Ovary (tissue), 9 donors: Measurements from ENCODE around the gene DOCK2. TPM values are rescaled to one million over a fixed set of nuclear protein-coding genes. Genes with fewer than 3 reads are reported as not detected.
"Not testable (repeated sequence)": the region's sequence is repeated elsewhere in the genome, so short reads cannot be mapped to it uniquely, and the experiment has no call there.

Experiments
- DNase-seq, 5 donors: peaks; one replicate each; pipeline ENCODE4 v3.0.0-alpha.2; 2019 to 2020
- H3K27ac ChIP-seq, 2 donors: fragments of 200-600 bp; one replicate each; pipeline versions ENCODE4 v1.5.1 to v1.8.0; 2019 to 2022
- H3K27me3 ChIP-seq: fragments of 200-600 bp; one replicate; pipeline ENCODE4 v1.8.0; 2022
- H3K36me3 ChIP-seq: fragments of 200-600 bp; sonication (generic); one replicate; pipeline ENCODE4 v1.5.1; 2019
- H3K4me1 ChIP-seq: one replicate; pipeline ENCODE4 v1.8.1; 2013; ENCODE audit warnings: mild to moderate bottlenecking, moderate library complexity; ENCODE audit not compliant: insufficient read depth
- H3K4me3 ChIP-seq: fragments of 200-600 bp; sonication (generic); one replicate; pipeline ENCODE4 v1.5.1; 2017
- H3K9me3 ChIP-seq, 2 donors: fragments of 200-600 bp in 1 of 2; sonication (generic) in 1 of 2; one replicate each; pipeline versions ENCODE4 v1.5.1 to v1.8.1; 2013 to 2019; ENCODE audit warnings: mild to moderate bottlenecking in 1 of 2, moderate library complexity in 1 of 2
- CTCF ChIP-seq, 3 donors: fragments of 450-650 bp in 2 of 3; fragments of 200-600 bp in 1 of 3; IDR thresholded peaks; one replicate each; pipeline versions ENCODE4 v1.5.1 to v1.8.0; 2016 to 2022; ENCODE audit warnings: antibody characterized with exemption in 3 of 3, mild to moderate bottlenecking in 1 of 3
- EP300 ChIP-seq: sonication (generic); formaldehyde crosslinking; IDR thresholded peaks from one replicate; pipeline ENCODE4 v1.6.1; 2017; ENCODE audit warnings: antibody characterized with exemption
- POLR2A ChIP-seq: fragments of 450-650 bp; IDR thresholded peaks from one replicate; pipeline ENCODE4 v1.6.1; 2017; ENCODE audit warnings: antibody characterized with exemption, mild to moderate bottlenecking, moderate library complexity
- WGBS, 3 donors: extraction: QIAGEN DNeasy Blood & Tissue Kit in 1 of 3; methylation state at CpG; one replicate each; pipeline versions ENCODE4 v1.1.5 to v1.1.7; 2013 to 2017; 5-methylcytosine and 5-hydroxymethylcytosine counted together
- intact Hi-C, 4 donors: fragments of 100-400 bp; cut with DNase I; formaldehyde crosslinking; loops; one replicate each; pipeline versions ENCODE4 v1.11.0 to v1.15.1; 2022 to 2023
- polyA plus RNA-seq, 2 donors: library from polyadenylated mRNA; stranded (reverse); fragments of 200-250 nt in 1 of 2; fragments of 350-450 nt in 1 of 2; fragmentation: Illumina TruSeq in 1 of 2; extraction: RNeasy Lipid Tissue Mini Kit (QIAGEN cat#74804) in 1 of 2; gene quantifications; one replicate each; pipeline ENCODE4 v1.2.3, GENCODE V29; 2013 to 2014
- total RNA-seq, 7 donors: library from RNA; depleted of rRNA in 2 of 7; stranded (reverse); fragments of >200 nt in 2 of 7; fragmentation: NEBNext Ultra II Directional in 3 of 7; extraction: Animal tissue kit (Norgen Biotek cat#: 25700) in 3 of 7; gene quantifications; one replicate each; pipeline versions ENCODE4 v1.1.0 to v1.2.4, GENCODE V29; 2016 to 2023
- donor health status: DM: no; HTN: no; CAD: no; lungs with moderate emphysema.
- donor health status: DM: no; HTN: no; CAD: no.
- donor health status: Bipolar disorder and iron deficiency.
- donor health status: DM: yes; HTN: yes; CAD: no.
- donor health status: DM: no; HTN: no; CAD: no.
- donor health status: DM: yes; HTN: yes; CAD: no.

Gene DOCK2
- total and polyA plus RNA-seq, 9 donors = 1.3 to 10.2 (median 5.4) TPM

DNA sequence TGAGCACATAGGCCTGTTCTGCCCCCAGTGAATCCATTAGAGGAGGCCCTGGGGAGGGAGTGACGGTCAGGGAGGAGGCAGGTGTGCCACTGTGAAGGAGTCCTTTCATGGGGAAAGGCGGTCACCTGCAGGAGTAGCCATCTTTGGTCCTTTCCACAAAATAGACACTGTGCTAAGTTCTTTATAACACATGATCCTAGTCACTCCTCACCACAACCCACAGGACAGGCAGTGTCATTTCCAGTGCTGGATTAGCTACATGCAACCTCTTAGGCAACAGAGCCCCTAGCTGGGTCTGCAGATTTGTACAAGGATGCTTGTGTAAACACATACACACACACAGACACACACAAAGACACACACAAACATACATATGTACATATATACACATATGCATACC lies 18.3 kb downstream of the DOCK2 start:
- Histone ChIP-seq H3K4me3 (no peak overlapping the region), H3K9me3 (no peaks in the 10 kb centered on the region), H3K27ac (no peak overlapping the region), H3K4me1 (peaks cover 1% of the 10 kb centered on the region), H3K36me3 (no peaks in the 10 kb centered on the region), H3K27me3 (no peaks in the 10 kb centered on the region)
- 87 to 91% (median 91%) methylated on average over 2 of the region's 2 CpGs for whole genome bisulfite sequencing, 3 donors
- intact Hi-C loops = no loop called here
- no peak for DNase-seq
- TF ChIP-seq POLR2A (no peak), CTCF (IDR thresholded peaks at IDR 0.05) (no peak), EP300 (no peak)

DNA sequence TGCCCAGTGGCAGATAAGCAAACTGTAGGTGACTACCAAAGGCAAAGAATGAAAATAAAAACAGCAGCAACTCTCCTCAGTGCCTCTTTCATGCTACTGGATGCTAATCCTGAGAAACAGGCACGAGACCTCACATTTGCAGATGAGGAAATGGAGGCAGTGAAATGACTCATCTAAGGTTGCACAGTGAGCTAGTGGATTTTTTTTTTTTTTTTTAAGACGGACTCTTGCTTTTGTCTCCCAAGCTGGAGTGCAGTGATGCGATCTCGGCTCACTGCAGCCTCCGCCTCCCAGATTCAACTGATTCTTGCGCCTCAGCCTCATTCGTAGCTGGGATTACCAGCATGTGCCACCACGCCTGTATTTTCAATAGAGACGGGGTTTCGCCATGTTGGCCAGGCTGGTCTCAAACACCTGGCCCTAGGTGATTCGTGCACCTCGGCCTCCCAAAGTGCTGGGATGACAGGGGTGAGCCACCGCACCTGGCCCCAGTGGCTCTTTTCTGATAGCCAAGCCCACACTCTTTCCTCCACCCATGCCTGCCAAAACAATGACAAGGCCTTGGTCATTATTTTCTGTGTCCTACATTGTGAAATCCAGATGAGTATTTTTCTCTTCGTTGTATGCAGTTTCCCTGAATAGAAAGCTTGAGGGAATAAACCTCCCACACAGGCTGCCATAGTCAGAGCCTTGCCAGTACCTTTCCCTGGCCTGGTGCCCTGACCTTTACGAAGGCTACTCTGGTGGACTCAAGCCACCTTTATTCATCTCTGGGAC lies 19.2 kb downstream of the DOCK2 start:
- no peaks in the 10 kb centered on the region for H3K36me3 ChIP-seq
- no peak overlapping the region for H3K4me3 ChIP-seq
- H3K9me3 ChIP-seq = no peaks in the 10 kb centered on the region
- H3K27ac ChIP-seq = no peak overlapping the region
- H3K27me3 ChIP-seq = no peaks in the 10 kb centered on the region
- no peak for DNase-seq
- intact Hi-C loops = no loop called here
- 81 to 85% (median 82%) methylated on average over 15 of the region's 15 CpGs for WGBS, 3 donors
- no peak for TF ChIP-seq POLR2A
- TF ChIP-seq CTCF (IDR thresholded peaks at IDR 0.05) = no peak
- TF ChIP-seq EP300 = no peak
- H3K4me1 ChIP-seq = no peaks in the 10 kb centered on the region

- WGBS, 3 donors = 79 to 88% (median 87%) methylated on average over 1 of the region's 1 CpG
- no peak for DNase-seq
- Histone ChIP-seq H3K4me3 (no peak overlapping the region), H3K36me3 (no peaks in the 10 kb centered on the region), H3K9me3 (no peaks in the 10 kb centered on the region), H3K4me1 (no peaks in the 10 kb centered on the region), H3K27ac (no peak overlapping the region), H3K27me3 (no peaks in the 10 kb centered on the region)
- TF ChIP-seq EP300 (no peak), POLR2A (no peak), CTCF (IDR thresholded peaks at IDR 0.05) (no peak)
- intact Hi-C loops = no loop called here
Observed at GRCh38 chr5:169657127-169657526, 20.1 kb downstream of the DOCK2 start.

DNA sequence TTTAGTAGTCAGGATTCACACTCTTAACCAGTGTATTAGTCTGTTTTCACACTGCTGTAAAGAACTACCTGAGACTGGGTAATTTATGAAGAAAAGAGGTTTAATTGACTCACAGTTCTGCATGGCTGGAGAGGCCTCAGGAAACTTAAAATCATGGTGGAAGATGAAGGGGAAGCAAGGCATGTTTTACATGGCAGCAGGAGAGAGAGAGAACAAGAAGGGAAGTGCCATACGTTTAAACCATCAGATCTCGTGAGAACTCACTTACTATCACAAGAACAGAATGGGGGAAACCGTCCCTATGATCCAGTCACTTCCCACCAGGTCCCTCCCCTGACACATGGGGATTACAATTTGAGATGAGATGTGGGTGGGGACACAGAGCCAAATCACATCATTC lies 25.4 kb downstream of the DOCK2 start:
- H3K36me3 ChIP-seq, H3K27ac ChIP-seq, H3K4me3 ChIP-seq, H3K4me1 ChIP-seq, H3K9me3 ChIP-seq, H3K27me3 ChIP-seq, DNase-seq, intact Hi-C loops: not testable (repeated sequence)
- WGBS, 3 donors = 78 to 91% (median 83%) methylated on average over 3 of the region's 3 CpGs

GRCh38 chr5:169663537-169663936 lies 26.5 kb downstream of the DOCK2 start:
- TF ChIP-seq CTCF (IDR thresholded peaks at IDR 0.05) = no peak
- Histone ChIP-seq H3K27me3 (no peaks in the 10 kb centered on the region), H3K27ac (no peak overlapping the region), H3K4me3 (no peak overlapping the region), H3K9me3 (peaks cover 0 to 3% of the 10 kb centered on the region in 2 donors), H3K4me1 (no peaks in the 10 kb centered on the region), H3K36me3 (no peaks in the 10 kb centered on the region)
- no peak for DNase-seq
- intact Hi-C loops = no loop called here
- 53 to 75% (median 63%) methylated on average over 1 of the region's 1 CpG for WGBS, 3 donors
